Measurements from ENCODE around the gene GPR32.

GPR32 gene

DNA sequence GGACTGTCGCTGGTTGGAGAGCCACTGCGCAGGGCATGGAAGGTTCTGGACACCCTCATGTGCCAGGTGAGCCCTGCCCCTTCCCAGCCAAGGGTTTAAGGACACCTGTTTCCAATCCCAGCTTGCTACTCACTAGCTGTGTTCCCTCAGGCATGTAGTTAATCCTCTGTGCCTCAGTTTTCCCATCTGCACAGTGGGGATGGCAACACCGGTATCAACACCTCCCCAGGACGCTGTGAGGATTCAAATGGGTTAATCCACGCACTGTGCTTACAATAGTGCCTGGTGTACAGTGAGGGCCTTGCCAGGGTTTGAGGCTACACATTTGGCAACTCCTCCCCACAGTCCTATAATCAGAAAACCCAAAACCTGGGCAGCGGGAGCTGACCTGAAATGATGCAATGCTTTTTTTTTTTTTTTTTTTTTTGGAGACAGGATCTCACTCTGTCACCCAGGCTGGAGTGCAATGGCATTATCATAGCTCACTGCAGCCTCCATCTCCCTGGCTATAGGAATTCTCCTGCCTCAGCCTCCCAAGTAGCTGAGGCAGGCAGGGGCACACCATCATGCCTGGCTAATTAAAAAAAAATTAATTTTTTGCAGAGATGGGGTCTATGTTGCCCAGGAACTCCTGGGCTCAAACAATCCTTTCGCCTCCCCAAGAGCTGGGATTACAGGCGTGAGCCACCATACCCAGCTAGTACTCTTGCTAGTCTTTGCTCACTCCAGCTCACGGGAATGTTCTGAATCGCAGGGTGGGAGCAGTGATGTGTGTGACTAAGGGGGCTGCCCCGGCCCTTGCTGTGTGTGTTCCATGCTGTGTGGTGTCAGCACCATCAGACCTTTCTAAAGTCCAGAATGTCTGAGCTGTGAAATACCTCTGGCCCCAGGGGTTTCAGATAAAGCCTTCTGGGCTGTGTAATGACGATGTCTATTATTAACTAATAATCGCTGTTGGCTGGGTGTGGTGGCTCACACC lies 22.3 kb downstream of the GPR32 start:
- no peak overlapping the region for H3K23ac ChIP-seq (ENCODE audit: low read length)
- H3K27me3 ChIP-seq (ENCODE audit: insufficient read depth, low read length) = no peaks in the 10 kb centered on the region
- no peak overlapping the region for H2BK12ac ChIP-seq (ENCODE audit: low read length)
- H4K12ac ChIP-seq (ENCODE audit: low read depth, low read length) = no peak overlapping the region
- no peak overlapping the region for H2AK5ac ChIP-seq (ENCODE audit: low read length)
- H2AFZ ChIP-seq (ENCODE audit: insufficient read depth, low read length, poor library complexity) = no peak overlapping the region
- H3K9ac ChIP-seq (ENCODE audit: low read length) = no peak overlapping the region
- no peak overlapping the region for H2BK5ac ChIP-seq (ENCODE audit: low read depth, low read length, poor library complexity)
- H3K4ac ChIP-seq (ENCODE audit: low read depth, low read length) = no peak overlapping the region
- H3K9me3 ChIP-seq (ENCODE audit: insufficient read depth, low read depth, low read length) = no peaks in the 10 kb centered on the region
- H3K27ac ChIP-seq (ENCODE audit: low read depth, low read length) = no peak overlapping the region
- no peaks in the 10 kb centered on the region for H3K79me1 ChIP-seq (ENCODE audit: low read length)
- no peak overlapping the region for H3K4me3 ChIP-seq (ENCODE audit: low read depth, low read length)
- no peak overlapping the region for H3K14ac ChIP-seq (ENCODE audit: low read length)
- H2BK120ac ChIP-seq (ENCODE audit: insufficient read depth, low read length, poor library complexity) = no peak overlapping the region
- WGBS (ENCODE audit: extremely low coverage, insufficient coverage, insufficient read length) = no CpG with 5 or more reads among the region's 13 CpGs
- H3K4me1 ChIP-seq (ENCODE audit: control insufficient read depth in 1 of 2, insufficient read depth in 2 of 2, low read length in 2 of 2) = no peaks in the 10 kb centered on the region
- H4K8ac ChIP-seq (ENCODE audit: low read depth, low read length) = no peak overlapping the region
- peaks cover 19% of the 10 kb centered on the region in 2 experiments for H3K36me3 ChIP-seq (ENCODE audit: control insufficient read depth in 1 of 2, insufficient read depth in 2 of 2, low read length in 2 of 2)
- no peak overlapping the region for H3K4me2 ChIP-seq (ENCODE audit: low read length)
- H3K18ac ChIP-seq (ENCODE audit: low read length) = no peak overlapping the region
- H3K79me2 ChIP-seq (ENCODE audit: control insufficient read depth, insufficient read depth, low read length, poor library complexity) = no peaks in the 10 kb centered on the region
- DNase-seq = no peak
- H4K91ac ChIP-seq (ENCODE audit: low read depth, low read length) = no peak overlapping the region

DNA sequence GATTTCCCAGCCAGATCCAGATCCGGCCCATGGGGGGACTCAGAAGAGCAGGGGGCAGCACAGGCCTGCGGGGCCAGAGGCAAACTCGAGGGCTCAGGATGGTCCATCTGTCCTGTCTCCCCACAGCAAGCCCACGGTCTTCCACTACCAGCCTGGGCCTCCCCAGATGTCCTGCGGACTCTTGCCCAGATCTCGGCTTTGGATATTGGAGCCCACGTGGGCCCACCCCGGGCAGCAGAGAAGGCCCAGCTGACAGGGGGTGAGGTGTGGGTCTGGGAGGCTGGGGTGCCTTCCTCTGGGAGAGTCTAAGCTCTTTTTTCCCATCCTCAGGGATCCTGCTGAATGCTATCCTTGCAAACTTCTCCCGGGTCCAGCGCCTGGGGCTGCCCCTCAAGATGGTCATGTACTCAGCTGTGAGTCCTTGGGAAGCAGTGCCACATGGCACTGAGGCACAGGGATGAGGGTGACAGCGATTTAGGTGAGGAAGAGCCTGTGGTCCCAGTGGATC lies 23.3 kb downstream of the GPR32 start:
- Histone ChIP-seq H3K36me3 (ENCODE audit: control insufficient read depth in 1 of 2, insufficient read depth in 2 of 2, low read length in 2 of 2) (peaks cover 30% of the 10 kb centered on the region in 2 experiments), H3K18ac (ENCODE audit: low read length) (no peak overlapping the region), H4K91ac (ENCODE audit: low read depth, low read length) (no peak overlapping the region), H3K4me2 (ENCODE audit: low read length) (no peak overlapping the region), H3K4me3 (ENCODE audit: low read depth, low read length) (no peak overlapping the region), H3K14ac (ENCODE audit: low read length) (no peak overlapping the region), H3K27ac (ENCODE audit: low read depth, low read length) (no peak overlapping the region), H3K4me1 (ENCODE audit: control insufficient read depth in 1 of 2, insufficient read depth in 2 of 2, low read length in 2 of 2) (no peaks in the 10 kb centered on the region), H3K4ac (ENCODE audit: low read depth, low read length) (no peak overlapping the region), H2BK120ac (ENCODE audit: insufficient read depth, low read length, poor library complexity) (no peak overlapping the region), H2AK5ac (ENCODE audit: low read length) (no peak overlapping the region), H2BK5ac (ENCODE audit: low read depth, low read length, poor library complexity) (no peak overlapping the region), H2BK12ac (ENCODE audit: low read length) (no peak overlapping the region), H3K79me1 (ENCODE audit: low read length) (no peaks in the 10 kb centered on the region), H3K9me3 (ENCODE audit: insufficient read depth, low read depth, low read length) (peaks cover 2% of the 10 kb centered on the region), H4K8ac (ENCODE audit: low read depth, low read length) (no peak overlapping the region), H3K79me2 (ENCODE audit: control insufficient read depth, insufficient read depth, low read length, poor library complexity) (no peaks in the 10 kb centered on the region), H3K9ac (ENCODE audit: low read length) (no peak overlapping the region), H3K27me3 (ENCODE audit: insufficient read depth, low read length) (no peaks in the 10 kb centered on the region), H2AFZ (ENCODE audit: insufficient read depth, low read length, poor library complexity) (no peak overlapping the region), H4K12ac (ENCODE audit: low read depth, low read length) (no peak overlapping the region), H3K23ac (ENCODE audit: low read length) (no peak overlapping the region)
- no CpG with 5 or more reads among the region's 11 CpGs for WGBS (ENCODE audit: extremely low coverage, insufficient coverage, insufficient read length)
- DNase-seq = no peak

DNA sequence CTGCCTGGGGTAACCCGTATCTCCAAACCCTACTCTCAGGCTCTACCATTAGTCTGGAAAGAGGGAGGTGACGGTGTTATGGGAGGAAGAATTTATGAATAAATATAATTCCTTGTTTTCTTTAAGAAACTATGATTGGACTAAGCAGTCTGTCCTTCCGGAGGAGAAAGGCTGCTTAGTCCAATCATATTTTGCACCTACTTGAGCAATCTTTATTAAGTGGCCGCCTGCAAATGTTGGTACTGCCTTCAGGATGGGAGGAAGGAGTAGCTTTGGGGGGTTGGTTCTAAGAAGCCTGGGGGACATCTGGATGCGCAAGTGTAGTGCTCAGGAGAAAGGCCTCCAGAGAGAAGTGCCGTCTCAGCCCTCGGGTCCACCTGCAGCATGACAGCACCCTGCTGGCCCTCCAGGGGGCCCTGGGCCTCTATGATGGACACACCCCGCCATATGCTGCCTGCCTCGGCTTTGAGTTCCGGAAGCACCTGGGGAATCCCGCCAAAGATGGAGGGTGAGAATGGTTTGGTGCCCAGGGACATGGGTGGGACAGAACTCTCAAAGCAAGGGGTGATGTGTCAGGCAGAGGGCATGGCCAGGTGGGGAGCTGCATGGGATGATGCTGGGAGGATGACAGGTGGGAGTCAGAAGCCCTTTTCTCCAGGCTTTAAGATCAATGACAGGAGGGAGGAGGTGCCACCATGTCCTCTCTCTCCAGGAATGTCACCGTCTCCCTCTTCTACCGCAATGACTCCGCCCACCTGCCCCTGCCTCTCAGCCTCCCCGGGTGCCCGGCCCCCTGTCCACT lies 24.0 kb downstream of the GPR32 start:
- no peaks in the 10 kb centered on the region for H3K4me1 ChIP-seq (ENCODE audit: control insufficient read depth in 1 of 2, insufficient read depth in 2 of 2, low read length in 2 of 2)
- no peak overlapping the region for H3K4ac ChIP-seq (ENCODE audit: low read depth, low read length)
- H3K14ac ChIP-seq (ENCODE audit: low read length) = no peak overlapping the region
- H4K8ac ChIP-seq (ENCODE audit: low read depth, low read length) = no peak overlapping the region
- no peak overlapping the region for H4K91ac ChIP-seq (ENCODE audit: low read depth, low read length)
- H3K79me2 ChIP-seq (ENCODE audit: control insufficient read depth, insufficient read depth, low read length, poor library complexity) = no peaks in the 10 kb centered on the region
- no peak overlapping the region for H3K4me2 ChIP-seq (ENCODE audit: low read length)
- H2BK120ac ChIP-seq (ENCODE audit: insufficient read depth, low read length, poor library complexity) = no peak overlapping the region
- H3K9ac ChIP-seq (ENCODE audit: low read length) = no peak overlapping the region
- H3K27me3 ChIP-seq (ENCODE audit: insufficient read depth, low read length) = no peaks in the 10 kb centered on the region
- H2AK5ac ChIP-seq (ENCODE audit: low read length) = no peak overlapping the region
- H2BK12ac ChIP-seq (ENCODE audit: low read length) = no peak overlapping the region
- H2BK5ac ChIP-seq (ENCODE audit: low read depth, low read length, poor library complexity) = no peak overlapping the region
- no peak overlapping the region for H3K18ac ChIP-seq (ENCODE audit: low read length)
- no peaks in the 10 kb centered on the region for H3K79me1 ChIP-seq (ENCODE audit: low read length)
- no peak overlapping the region for H3K23ac ChIP-seq (ENCODE audit: low read length)
- no peak overlapping the region for H3K4me3 ChIP-seq (ENCODE audit: low read depth, low read length)
- no peak overlapping the region for H2AFZ ChIP-seq (ENCODE audit: insufficient read depth, low read length, poor library complexity)
- no CpG with 5 or more reads among the region's 16 CpGs for WGBS (ENCODE audit: extremely low coverage, insufficient coverage, insufficient read length)
- peaks cover 2% of the 10 kb centered on the region for H3K9me3 ChIP-seq (ENCODE audit: insufficient read depth, low read depth, low read length)
- peaks cover 36% of the 10 kb centered on the region in 2 experiments for H3K36me3 ChIP-seq (ENCODE audit: control insufficient read depth in 1 of 2, insufficient read depth in 2 of 2, low read length in 2 of 2)
- no peak overlapping the region for H3K27ac ChIP-seq (ENCODE audit: low read depth, low read length)
- DNase-seq = no peak
- H4K12ac ChIP-seq (ENCODE audit: low read depth, low read length) = no peak overlapping the region

DNA sequence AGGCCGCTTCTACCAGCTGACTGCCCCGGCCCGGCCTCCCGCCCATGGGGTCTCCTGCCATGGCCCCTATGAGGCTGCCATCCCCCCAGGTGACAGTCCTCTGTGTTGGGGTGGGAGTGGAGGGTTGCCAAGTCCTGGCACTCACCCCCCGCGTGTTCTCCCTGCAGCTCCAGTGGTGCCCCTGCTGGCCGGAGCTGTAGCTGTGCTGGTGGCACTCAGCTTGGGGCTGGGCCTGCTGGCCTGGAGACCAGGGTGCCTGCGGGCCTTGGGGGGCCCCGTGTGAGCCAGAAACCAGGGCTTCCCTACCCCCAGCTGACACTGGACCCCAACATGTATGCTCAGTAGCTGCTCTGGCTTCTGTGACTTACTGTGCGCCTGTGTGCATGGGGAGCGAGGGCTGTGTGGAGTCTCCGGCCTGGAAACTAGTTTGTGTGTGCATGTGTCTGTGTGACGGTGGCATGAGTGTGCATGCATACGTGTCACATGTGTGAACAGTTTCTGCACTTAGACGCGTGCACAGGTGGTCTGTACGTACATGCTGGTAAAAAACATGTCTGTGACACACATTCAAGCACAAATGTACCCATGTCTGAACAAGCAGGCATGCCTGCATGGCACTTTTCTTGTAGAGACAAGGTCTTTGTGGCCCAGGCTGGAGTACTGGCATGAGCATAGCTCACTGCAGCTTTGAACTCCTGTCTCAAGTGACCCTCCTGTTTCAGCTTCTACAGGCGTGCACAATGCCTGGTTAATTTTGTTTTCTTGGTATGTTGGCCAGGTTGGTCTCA lies 24.8 kb downstream of the GPR32 start:
- Histone ChIP-seq H3K23ac (ENCODE audit: low read length) (no peak overlapping the region), H3K4me3 (ENCODE audit: low read depth, low read length) (no peak overlapping the region), H3K4ac (ENCODE audit: low read depth, low read length) (no peak overlapping the region), H2AK5ac (ENCODE audit: low read length) (no peak overlapping the region), H3K4me2 (ENCODE audit: low read length) (no peak overlapping the region), H2BK12ac (ENCODE audit: low read length) (no peak overlapping the region), H3K9me3 (ENCODE audit: insufficient read depth, low read depth, low read length) (peaks cover 2% of the 10 kb centered on the region), H3K27ac (ENCODE audit: low read depth, low read length) (no peak overlapping the region), H4K91ac (ENCODE audit: low read depth, low read length) (no peak overlapping the region), H3K18ac (ENCODE audit: low read length) (no peak overlapping the region), H3K79me2 (ENCODE audit: control insufficient read depth, insufficient read depth, low read length, poor library complexity) (no peaks in the 10 kb centered on the region), H3K36me3 (ENCODE audit: control insufficient read depth in 1 of 2, insufficient read depth in 2 of 2, low read length in 2 of 2) (peaks cover 44% of the 10 kb centered on the region in 2 experiments), H3K14ac (ENCODE audit: low read length) (no peak overlapping the region), H3K27me3 (ENCODE audit: insufficient read depth, low read length) (no peaks in the 10 kb centered on the region), H3K79me1 (ENCODE audit: low read length) (no peaks in the 10 kb centered on the region), H3K9ac (ENCODE audit: low read length) (no peak overlapping the region), H3K4me1 (ENCODE audit: control insufficient read depth in 1 of 2, insufficient read depth in 2 of 2, low read length in 2 of 2) (no peaks in the 10 kb centered on the region), H4K12ac (ENCODE audit: low read depth, low read length) (no peak overlapping the region), H2BK120ac (ENCODE audit: insufficient read depth, low read length, poor library complexity) (no peak overlapping the region), H2AFZ (ENCODE audit: insufficient read depth, low read length, poor library complexity) (no peak overlapping the region), H2BK5ac (ENCODE audit: low read depth, low read length, poor library complexity) (no peak overlapping the region), H4K8ac (ENCODE audit: low read depth, low read length) (no peak overlapping the region)
- no CpG with 5 or more reads among the region's 18 CpGs for WGBS (ENCODE audit: extremely low coverage, insufficient coverage, insufficient read length)
- no peak for DNase-seq

Measured in trophoblast cell (in vitro differentiated cells and primary cell).